ENCODE data around the gene ATP11A. TPM values are rescaled to one million over a fixed set of nuclear protein-coding genes. Genes with fewer than 3 reads are reported as not detected.
A peak's percentile ranks its signal among the peaks of the same experiment; 100 is the strongest.

ATP11A gene
- total and polyA plus RNA-seq, 10 donors = 2.7 to 91.3 (median 59.1) TPM

GRCh38 chr13:112716841-112717520 is 27.1 kb downstream of the ATP11A start:
- WGBS, 5 donors = 92 to 96% (median 94%) methylated on average over 13 to 14 of the region's 14 CpGs
- DNase-seq = peak; percentile 38
- intact Hi-C loops (cut with DNase I; ENCODE audit: low total_unique reads) = no loop called here
- H3K4me3 ChIP-seq = no peak overlapping the region
- no peaks in the 10 kb centered on the region for H3K27me3 ChIP-seq (replicated peaks in 1 of 7)
- H3K9me3 ChIP-seq = no peaks in the 10 kb centered on the region
- peaks cover 5 to 32% (median 15%) of the 10 kb centered on the region in 6 donors for H3K4me1 ChIP-seq
- peaks cover 0 to 19% (median 0%) of the 10 kb centered on the region in 6 donors for H3K36me3 ChIP-seq
- no peak overlapping the region for H3K27ac ChIP-seq
- TF ChIP-seq POLR2AphosphoS5 (IDR thresholded peaks at IDR 0.05) (no peak), CTCF (IDR thresholded peaks at IDR 0.05 in 8 of 11, conservative IDR thresholded peaks at IDR 0.05 in 3 of 11) (no peak), POLR2A (IDR thresholded peaks at IDR 0.05) (no peak)

- H3K27ac ChIP-seq = no peak overlapping the region
- H3K36me3 ChIP-seq = peaks cover 0 to 19% (median 0%) of the 10 kb centered on the region in 6 donors
- TF ChIP-seq POLR2AphosphoS5 (IDR thresholded peaks at IDR 0.05) (no peak), POLR2A (IDR thresholded peaks at IDR 0.05) (no peak), CTCF (IDR thresholded peaks at IDR 0.05 in 8 of 11, conservative IDR thresholded peaks at IDR 0.05 in 3 of 11) (no peak)
- 96 to 98% (median 97%) methylated on average over 9 of the region's 9 CpGs for WGBS, 5 donors
- H3K4me3 ChIP-seq = no peak overlapping the region
- peak; percentile 57 for DNase-seq
- intact Hi-C loops (cut with DNase I; ENCODE audit: low total_unique reads) = no loop called here
- no peaks in the 10 kb centered on the region for H3K9me3 ChIP-seq
- H3K4me1 ChIP-seq = peaks cover 0 to 32% (median 13%) of the 10 kb centered on the region in 6 donors
- no peaks in the 10 kb centered on the region for H3K27me3 ChIP-seq (replicated peaks in 1 of 7)
Observed at GRCh38 chr13:112718318-112718717, 28.5 kb downstream of the ATP11A start.

- peak; percentile 29 for DNase-seq
- no peaks in the 10 kb centered on the region for H3K9me3 ChIP-seq
- 78 to 90% (median 83%) methylated on average over 11 of the region's 11 CpGs for WGBS, 5 donors
- H3K27me3 ChIP-seq (replicated peaks in 1 of 7) = no peaks in the 10 kb centered on the region
- H3K4me3 ChIP-seq = no peak overlapping the region
- intact Hi-C loops (cut with DNase I; ENCODE audit: low total_unique reads) = no loop called here
- TF ChIP-seq CTCF (IDR thresholded peaks at IDR 0.05 in 8 of 11, conservative IDR thresholded peaks at IDR 0.05 in 3 of 11) (no peak), POLR2AphosphoS5 (IDR thresholded peaks at IDR 0.05) (no peak), POLR2A (IDR thresholded peaks at IDR 0.05) (no peak)
- H3K27ac ChIP-seq = no peak overlapping the region
- H3K36me3 ChIP-seq = peaks cover 0 to 19% (median 0%) of the 10 kb centered on the region in 6 donors
- H3K4me1 ChIP-seq = peaks cover 0 to 32% (median 11%) of the 10 kb centered on the region in 6 donors
Observed at GRCh38 chr13:112719016-112719415, 29.2 kb downstream of the ATP11A start.

- H3K36me3 ChIP-seq = peaks cover 0 to 14% (median 0%) of the 10 kb centered on the region in 6 donors
- TF ChIP-seq POLR2A (IDR thresholded peaks at IDR 0.05) (no peak), POLR2AphosphoS5 (IDR thresholded peaks at IDR 0.05) (no peak), CTCF (IDR thresholded peaks at IDR 0.05 in 8 of 11, conservative IDR thresholded peaks at IDR 0.05 in 3 of 11) (no peak)
- no peak overlapping the region for H3K4me3 ChIP-seq
- intact Hi-C loops (cut with DNase I; ENCODE audit: low total_unique reads) = no loop called here
- no peak for DNase-seq
- 88 to 99% (median 96%) methylated on average over 2 of the region's 2 CpGs for WGBS, 5 donors
- no peaks in the 10 kb centered on the region for H3K9me3 ChIP-seq
- no peak overlapping the region for H3K27ac ChIP-seq
- peaks cover 0 to 34% (median 11%) of the 10 kb centered on the region in 6 donors for H3K4me1 ChIP-seq
- no peaks in the 10 kb centered on the region for H3K27me3 ChIP-seq (replicated peaks in 1 of 7)
Observed at GRCh38 chr13:112719556-112719955, 29.7 kb downstream of the ATP11A start.
